OCI-LY1 (cell line): Measurements from ENCODE around the gene NR2F1-AS1.
"Not testable (repeated sequence)": the region's sequence is repeated elsewhere in the genome, so short reads cannot be mapped to it uniquely, and the experiment has no call there.

Source experiments
- H2AFZ ChIP-seq: fragments of 200-600 bp; sonication (generic), shearing (Covaris generic); 2 replicates; pipeline ENCODE4 v1.6.0; 2014; ENCODE audit warnings: antibody characterized with exemption, mild to moderate bottlenecking, low read length
- H3F3A ChIP-seq: fragments of 200-600 bp; sonication (generic), shearing (Covaris generic); 2 replicates; pipeline ENCODE4 v1.6.0; 2014; ENCODE audit warnings: mild to moderate bottlenecking, antibody characterized with exemption, low read length, moderate library complexity; ENCODE audit not compliant: insufficient read depth
- H3K27ac ChIP-seq: fragments of 200-600 bp; sonication (generic); 2 replicates; pipeline ENCODE4 v1.5.1; 2014; ENCODE audit warnings: low read length, mixed run types, mild to moderate bottlenecking, low read depth; ENCODE audit not compliant: poor library complexity, severe bottlenecking
- H3K27me3 ChIP-seq: fragments of 200-600 bp; sonication (generic); 2 replicates; pipeline ENCODE4 v1.6.0; 2014; ENCODE audit warnings: antibody characterized with exemption, mild to moderate bottlenecking, low read length, moderate library complexity; ENCODE audit not compliant: insufficient read depth
- H3K36me3 ChIP-seq: fragments of 200-600 bp; sonication (generic); 2 replicates; pipeline ENCODE4 v1.6.1; 2014; ENCODE audit warnings: mild to moderate bottlenecking, antibody characterized with exemption, low read length, moderate library complexity, mixed read lengths; ENCODE audit not compliant: insufficient read depth
- H3K4me1 ChIP-seq: fragments of 200-600 bp; sonication (generic); 2 replicates; pipeline ENCODE4 v1.5.1; 2014; ENCODE audit warnings: mild to moderate bottlenecking, low read length, moderate library complexity; ENCODE audit not compliant: insufficient read depth, severe bottlenecking
- H3K4me2 ChIP-seq: fragments of 200-600 bp; sonication (generic), shearing (Covaris generic); 2 replicates; pipeline ENCODE4 v1.6.1; 2014; ENCODE audit warnings: low read length
- H3K4me3 ChIP-seq: fragments of 200-600 bp; sonication (generic); 2 replicates; pipeline ENCODE4 v1.5.1; 2014; ENCODE audit warnings: low read length, low read depth, mild to moderate bottlenecking, mixed read lengths; ENCODE audit not compliant: poor library complexity, severe bottlenecking
- H3K79me2 ChIP-seq: fragments of 200-600 bp; shearing (Covaris generic); 2 replicates; pipeline ENCODE4 v1.6.1; 2016; ENCODE audit warnings: mixed run types, low read length, mixed read lengths; ENCODE audit not compliant: insufficient read depth
- H3K9ac ChIP-seq: fragments of 200-600 bp; sonication (generic), shearing (Covaris generic); 2 replicates; pipeline ENCODE4 v1.6.1; 2014; ENCODE audit warnings: mild to moderate bottlenecking, low read length, mixed read lengths
- H3K9me2 ChIP-seq: fragments of 200-600 bp; sonication (generic), shearing (Covaris generic); 2 replicates; pipeline ENCODE4 v1.6.1; 2014; ENCODE audit warnings: low read depth, mild to moderate bottlenecking, low read length, mixed read lengths
- H3K9me3 ChIP-seq: fragments of 200-600 bp; shearing (Covaris generic); 2 replicates; pipeline ENCODE4 v1.6.1; 2014; ENCODE audit warnings: low read length, mixed read lengths
- H4K20me1 ChIP-seq: fragments of 200-600 bp; sonication (generic), shearing (Covaris generic); 2 replicates; pipeline ENCODE4 v1.6.0; 2016; ENCODE audit warnings: mild to moderate bottlenecking, low read length; ENCODE audit not compliant: insufficient read depth
- EZH2 ChIP-seq: fragments of 200-600 bp; sonication (generic), shearing (Covaris generic); IDR thresholded peaks from 2 replicates; pipeline ENCODE4 v1.8.0; 2017; ENCODE audit warnings: borderline replicate concordance, mixed run types, mild to moderate bottlenecking, antibody characterized with exemption, low read length, moderate library complexity, mixed read lengths
- TF ChIP-seq, protein P1 (sequence below): fragments of 200-600 bp; sonication (generic), shearing (Covaris generic); IDR thresholded peaks from 2 replicates; pipeline ENCODE4 v1.5.1; 2017; ENCODE audit warnings: mild to moderate bottlenecking, antibody characterized with exemption, low read length, moderate library complexity, mixed read lengths

Gene NR2F1-AS1

DNA sequence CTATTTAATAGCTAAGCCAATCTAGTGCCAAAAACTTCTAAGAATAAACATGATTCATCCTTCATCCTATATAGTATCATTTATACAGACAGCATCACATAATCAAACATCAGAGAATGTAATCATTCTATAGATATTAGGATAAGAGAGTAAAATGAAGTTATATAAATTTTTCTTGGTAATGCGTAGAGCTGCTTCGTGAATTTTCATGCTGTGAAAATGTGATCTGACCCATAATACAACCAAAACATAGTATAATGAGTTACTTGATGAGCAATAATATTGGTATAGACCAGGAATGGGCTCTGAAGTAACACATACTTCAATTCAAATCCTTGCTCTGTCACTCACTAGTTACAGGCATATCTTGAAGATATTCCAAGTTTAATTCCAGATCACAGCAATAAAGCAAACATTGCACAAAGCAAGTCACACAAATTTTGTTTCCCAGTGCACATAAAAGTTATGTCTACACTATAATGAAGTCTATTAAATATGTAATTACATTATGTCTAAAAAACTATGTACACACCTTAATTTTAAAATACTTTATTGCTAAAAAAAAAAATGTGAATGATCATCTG lies 23.9 kb downstream of the NR2F1-AS1 start:
- H3K9ac ChIP-seq, result no peak overlapping the region
- no peak overlapping the region for H2AFZ ChIP-seq
- no peak overlapping the region for H3K4me3 ChIP-seq
- TF ChIP-seq, protein P1, sequence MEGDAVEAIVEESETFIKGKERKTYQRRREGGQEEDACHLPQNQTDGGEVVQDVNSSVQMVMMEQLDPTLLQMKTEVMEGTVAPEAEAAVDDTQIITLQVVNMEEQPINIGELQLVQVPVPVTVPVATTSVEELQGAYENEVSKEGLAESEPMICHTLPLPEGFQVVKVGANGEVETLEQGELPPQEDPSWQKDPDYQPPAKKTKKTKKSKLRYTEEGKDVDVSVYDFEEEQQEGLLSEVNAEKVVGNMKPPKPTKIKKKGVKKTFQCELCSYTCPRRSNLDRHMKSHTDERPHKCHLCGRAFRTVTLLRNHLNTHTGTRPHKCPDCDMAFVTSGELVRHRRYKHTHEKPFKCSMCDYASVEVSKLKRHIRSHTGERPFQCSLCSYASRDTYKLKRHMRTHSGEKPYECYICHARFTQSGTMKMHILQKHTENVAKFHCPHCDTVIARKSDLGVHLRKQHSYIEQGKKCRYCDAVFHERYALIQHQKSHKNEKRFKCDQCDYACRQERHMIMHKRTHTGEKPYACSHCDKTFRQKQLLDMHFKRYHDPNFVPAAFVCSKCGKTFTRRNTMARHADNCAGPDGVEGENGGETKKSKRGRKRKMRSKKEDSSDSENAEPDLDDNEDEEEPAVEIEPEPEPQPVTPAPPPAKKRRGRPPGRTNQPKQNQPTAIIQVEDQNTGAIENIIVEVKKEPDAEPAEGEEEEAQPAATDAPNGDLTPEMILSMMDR, result no peak
- TF ChIP-seq EZH2, result no peak
- no peaks in the 10 kb centered on the region for H3K36me3 ChIP-seq
- H3K4me1 ChIP-seq, result no peaks in the 10 kb centered on the region
- H3K27me3 ChIP-seq, result no peaks in the 10 kb centered on the region
- no peaks in the 10 kb centered on the region for H3K9me2 ChIP-seq
- H3K27ac ChIP-seq, result no peak overlapping the region
- H3K4me2 ChIP-seq, result no peak overlapping the region
- H4K20me1 ChIP-seq, result no peaks in the 10 kb centered on the region
- no peaks in the 10 kb centered on the region for H3K9me3 ChIP-seq
- H3K79me2 ChIP-seq, result no peaks in the 10 kb centered on the region
- H3F3A ChIP-seq, result no peaks in the 10 kb centered on the region

DNA sequence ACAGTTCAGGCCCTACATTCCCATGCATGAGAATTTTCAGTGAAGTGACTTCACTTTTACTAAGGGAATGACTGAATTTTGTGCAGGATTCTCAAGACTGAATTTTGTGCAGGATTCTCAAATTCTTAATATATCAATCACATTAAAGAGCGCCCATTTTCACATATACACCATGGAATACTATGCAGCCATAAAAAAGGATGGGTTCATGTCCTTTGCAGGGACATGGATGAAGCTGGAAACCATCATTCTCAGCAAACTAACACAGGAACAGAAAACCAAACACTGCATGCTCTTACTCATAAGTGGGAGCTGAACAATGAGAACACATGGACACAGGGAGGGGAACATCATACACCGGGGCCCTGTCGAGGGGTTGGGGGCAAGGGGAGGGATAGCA lies 31.4 kb downstream of the NR2F1-AS1 start:
- not testable (repeated sequence) for H3K36me3 ChIP-seq, H3K79me2 ChIP-seq, H2AFZ ChIP-seq

DNA sequence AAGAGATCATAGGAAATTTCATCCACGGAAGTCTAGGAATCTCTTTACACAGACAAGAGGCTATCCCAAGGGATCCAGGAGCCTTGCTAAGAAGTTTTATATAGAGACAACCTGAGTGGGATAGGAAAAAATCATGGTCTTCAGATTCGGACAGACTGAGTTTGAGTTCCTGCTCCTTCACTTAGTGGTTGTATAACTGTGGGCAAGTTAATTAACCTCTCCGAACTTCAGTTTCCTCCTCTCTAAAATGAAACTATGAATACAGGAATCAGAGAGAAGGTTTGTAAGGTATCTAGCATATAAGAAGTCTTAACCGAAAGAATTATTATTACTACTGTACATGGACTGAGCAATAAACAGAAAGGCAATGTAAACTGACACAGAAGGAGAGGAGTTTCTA lies 35.1 kb downstream of the NR2F1-AS1 start:
- Histone ChIP-seq H3K4me3 (no peak overlapping the region), H3K4me1 (no peaks in the 10 kb centered on the region), H3K9me2 (no peaks in the 10 kb centered on the region), H4K20me1 (no peaks in the 10 kb centered on the region), H3K36me3 (no peaks in the 10 kb centered on the region), H3F3A (no peaks in the 10 kb centered on the region), H3K27me3 (no peaks in the 10 kb centered on the region), H3K79me2 (no peaks in the 10 kb centered on the region), H3K27ac (no peak overlapping the region), H3K4me2 (no peak overlapping the region), H3K9me3 (no peaks in the 10 kb centered on the region), H2AFZ (no peak overlapping the region), H3K9ac (no peak overlapping the region)
- TF ChIP-seq EZH2, result no peak
- TF ChIP-seq, protein P1, result no peak

More for the DNA sequence above, 31.4 kb downstream of the NR2F1-AS1 start:
- not testable (repeated sequence) for H3K9me3 ChIP-seq, H3K4me1 ChIP-seq, H3K27me3 ChIP-seq, H4K20me1 ChIP-seq, H3K4me2 ChIP-seq, H3K9ac ChIP-seq, H3K9me2 ChIP-seq, H3K4me3 ChIP-seq, H3K27ac ChIP-seq, H3F3A ChIP-seq

DNA sequence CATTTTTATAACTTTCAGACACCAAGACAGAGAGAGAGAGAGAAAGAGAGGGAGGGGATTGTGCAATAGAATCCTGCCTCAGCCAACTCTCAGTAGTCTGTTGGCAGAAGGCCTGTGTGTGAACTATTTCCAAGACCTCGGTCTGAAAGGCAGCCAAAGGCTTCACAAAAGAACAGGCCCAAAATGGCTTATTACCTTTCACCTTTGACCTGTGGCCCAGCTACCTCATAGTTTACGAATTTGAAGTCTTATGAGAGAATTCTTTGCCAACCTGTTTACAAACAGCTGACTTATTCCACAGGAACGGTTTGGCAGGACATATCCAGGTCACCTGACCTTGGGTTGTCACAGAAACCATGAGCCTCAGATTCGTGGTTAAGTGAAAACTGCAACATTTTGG lies 48.6 kb downstream of the NR2F1-AS1 start:
- TF ChIP-seq, protein P1, result no peak
- TF ChIP-seq EZH2, result no peak
- no peak overlapping the region for H3K9ac ChIP-seq

DNA sequence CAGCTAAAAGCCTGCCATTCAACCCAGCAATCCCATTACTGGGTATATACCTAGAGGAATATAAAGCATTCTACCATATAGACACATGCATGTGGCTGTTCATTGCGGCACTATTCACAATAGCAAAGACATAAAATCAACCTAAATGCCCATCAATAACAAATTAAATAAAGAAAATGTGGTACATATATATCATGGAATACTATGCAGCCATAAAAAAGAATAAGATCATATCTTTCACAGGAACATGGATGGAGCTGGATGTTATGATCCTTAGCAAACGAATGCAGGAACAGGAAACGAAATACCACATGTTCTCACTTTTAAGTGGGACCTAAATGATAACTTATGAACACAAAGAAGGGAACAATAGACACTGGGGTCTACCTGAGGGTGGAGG lies 59.2 kb downstream of the NR2F1-AS1 start:
- not testable (repeated sequence) for H3K27me3 ChIP-seq, H3K36me3 ChIP-seq

More for the DNA sequence above, 48.6 kb downstream of the NR2F1-AS1 start:
- Histone ChIP-seq H3K9me2 (no peaks in the 10 kb centered on the region), H3K4me3 (no peak overlapping the region), H3K27me3 (no peaks in the 10 kb centered on the region), H3K36me3 (no peaks in the 10 kb centered on the region), H3K4me1 (no peaks in the 10 kb centered on the region), H3K27ac (no peak overlapping the region), H3K9me3 (no peaks in the 10 kb centered on the region), H3F3A (no peaks in the 10 kb centered on the region), H4K20me1 (no peaks in the 10 kb centered on the region), H3K79me2 (no peaks in the 10 kb centered on the region), H2AFZ (no peak overlapping the region), H3K4me2 (no peak overlapping the region)

More for the DNA sequence above, 59.2 kb downstream of the NR2F1-AS1 start:
- not testable (repeated sequence) for H4K20me1 ChIP-seq, H3K9ac ChIP-seq, H2AFZ ChIP-seq, H3K9me3 ChIP-seq, H3F3A ChIP-seq, H3K79me2 ChIP-seq, H3K4me2 ChIP-seq, H3K4me1 ChIP-seq, H3K27ac ChIP-seq, H3K9me2 ChIP-seq, H3K4me3 ChIP-seq
